Esophagus squamous epithelium (tissue), 5 donors: ENCODE results near the gene NPM1. TPM values are rescaled to one million over a fixed set of nuclear protein-coding genes. Genes with fewer than 3 reads are reported as not detected.

Source experiments
- DNase-seq: peaks from one replicate; lab custom pipeline; 2025; lab: John Stamatoyannopoulos, UW
- H3K27ac ChIP-seq, 4 donors: fragments of 200-600 bp; sonication (generic); one replicate each; pipeline ENCODE4 v1.5.1; 2016 to 2019; ENCODE audit warnings: mild to moderate bottlenecking in 1 of 4
- H3K27me3 ChIP-seq, 4 donors: fragments of 200-600 bp; sonication (generic); 1 replicate in 3 of 4; 2 replicates in 1 of 4; pipeline versions ENCODE4 v1.5.1 to v1.6.0; 2017 to 2021; ENCODE audit warnings: antibody characterized with exemption in 1 of 4
- H3K36me3 ChIP-seq, 3 donors: fragments of 200-600 bp; sonication (generic); one replicate each; pipeline ENCODE4 v1.5.1; 2016 to 2019
- H3K4me1 ChIP-seq, 3 donors: fragments of 200-600 bp; sonication (generic); one replicate each; pipeline ENCODE4 v1.5.1; 2017 to 2019
- H3K4me3 ChIP-seq, 4 donors: fragments of 200-600 bp; sonication (generic); 1 replicate in 3 of 4; 2 replicates in 1 of 4; pipeline ENCODE4 v1.5.1; 2016 to 2019; ENCODE audit warnings: mild to moderate bottlenecking in 2 of 4, moderate library complexity in 1 of 4
- H3K9me3 ChIP-seq, 3 donors: fragments of 200-600 bp; sonication (generic); one replicate each; pipeline ENCODE4 v1.5.1; 2016 to 2019
- CTCF ChIP-seq, 6 experiments: fragments of 450-650 bp in 4 of 6; fragments of 200-600 bp in 2 of 6; sonication (generic) in 2 of 6; IDR thresholded peaks; one replicate each; pipeline ENCODE4 v1.5.1; 2016 to 2019; ENCODE audit warnings: antibody characterized with exemption in 6 of 6, mild to moderate bottlenecking in 4 of 6, moderate library complexity in 4 of 6
- POLR2A ChIP-seq, 4 donors: fragments of 450-650 bp; IDR thresholded peaks; one replicate each; pipeline ENCODE4 v1.6.1; 2017; ENCODE audit warnings: antibody characterized with exemption in 4 of 4, mild to moderate bottlenecking in 4 of 4, moderate library complexity in 3 of 4
- WGBS, 2 donors: methylation state at CpG; one replicate each; pipeline ENCODE4 v1.1.5; 2018; 5-methylcytosine and 5-hydroxymethylcytosine counted together
- intact Hi-C: fragments of 100-400 bp; cut with DNase I; formaldehyde crosslinking; loops from one replicate; pipeline ENCODE4 v1.15.0; 2022
- total RNA-seq, 4 donors: library from RNA; depleted of rRNA; stranded (reverse); fragments of >200 nt; gene quantifications; one replicate each; pipeline ENCODE4 v1.1.0, GENCODE V29; 2016
- donor health status: DM: yes; HTN: yes; CAD: no.

Gene NPM1
- total RNA-seq, 4 donors from 2014 or later = 394 to 1,052 (median 904) TPM

- intact Hi-C loops = no loop called here
- no peak for DNase-seq
- Histone ChIP-seq H3K9me3 (no peaks in the 10 kb centered on the region), H3K27ac (no peak overlapping the region), H3K4me3 (no peak overlapping the region), H3K4me1 (no peaks in the 10 kb centered on the region), H3K27me3 (peaks cover 0 to 26% (median 0%) of the 10 kb centered on the region in 4 donors), H3K36me3 (no peaks in the 10 kb centered on the region)
- 60 to 69% methylated on average over 3 of the region's 3 CpGs for WGBS, 2 donors
- TF ChIP-seq CTCF (IDR thresholded peaks at IDR 0.05) (no peak), POLR2A (IDR thresholded peaks at IDR 0.05) (no peak)
Measured at GRCh38 chr5:171363846-171364245, 23.8 kb upstream of the NPM1 start.

GRCh38 chr5:171365351-171365750, 22.3 kb upstream of the NPM1 start:
- Histone ChIP-seq H3K4me3 (no peak overlapping the region), H3K9me3 (no peaks in the 10 kb centered on the region), H3K27ac (no peak overlapping the region), H3K4me1 (no peaks in the 10 kb centered on the region), H3K27me3 (peaks cover 0 to 26% (median 0%) of the 10 kb centered on the region in 4 donors), H3K36me3 (no peaks in the 10 kb centered on the region)
- DNase-seq = no peak
- 44 to 63% methylated on average over 4 to 7 of the region's 7 CpGs for WGBS, 2 donors
- intact Hi-C loops = no loop called here
- TF ChIP-seq CTCF (IDR thresholded peaks at IDR 0.05) (no peak), POLR2A (IDR thresholded peaks at IDR 0.05) (no peak)

- Histone ChIP-seq H3K27ac (no peak overlapping the region), H3K9me3 (no peaks in the 10 kb centered on the region), H3K36me3 (no peaks in the 10 kb centered on the region), H3K4me1 (no peaks in the 10 kb centered on the region), H3K27me3 (peaks cover 0 to 30% (median 0%) of the 10 kb centered on the region in 4 donors), H3K4me3 (no peak overlapping the region)
- no peak for DNase-seq
- intact Hi-C loops = no loop called here
- no peak for TF ChIP-seq POLR2A (IDR thresholded peaks at IDR 0.05)
- TF ChIP-seq CTCF (IDR thresholded peaks at IDR 0.05) = no peak
- 51 to 69% methylated on average over 3 to 4 of the region's 5 CpGs for WGBS, 2 donors
Measured at GRCh38 chr5:171366645-171367044, 21.0 kb upstream of the NPM1 start.

- Histone ChIP-seq H3K27ac (no peak overlapping the region), H3K4me3 (no peak overlapping the region), H3K36me3 (no peaks in the 10 kb centered on the region), H3K4me1 (no peaks in the 10 kb centered on the region), H3K9me3 (no peaks in the 10 kb centered on the region), H3K27me3 (peaks cover 0 to 30% (median 0%) of the 10 kb centered on the region in 4 donors)
- TF ChIP-seq POLR2A (IDR thresholded peaks at IDR 0.05) (no peak), CTCF (IDR thresholded peaks at IDR 0.05) (no peak)
- intact Hi-C loops = no loop called here
- WGBS, 2 donors = 69 to 74% methylated on average over 8 to 11 of the region's 16 CpGs
- DNase-seq = no peak
Measured at GRCh38 chr5:171367424-171368370, 20.0 kb upstream of the NPM1 start.

GRCh38 chr5:171369056-171369455, 18.6 kb upstream of the NPM1 start:
- no peaks in the 10 kb centered on the region for H3K4me1 ChIP-seq
- intact Hi-C loops = no loop called here
- no peaks in the 10 kb centered on the region for H3K36me3 ChIP-seq
- no peaks in the 10 kb centered on the region for H3K9me3 ChIP-seq
- no peak overlapping the region for H3K27ac ChIP-seq
- H3K4me3 ChIP-seq = no peak overlapping the region
- WGBS, 2 donors = 81 to 84% methylated on average over 6 of the region's 6 CpGs
- no peak for DNase-seq
- peaks cover 0 to 30% (median 0%) of the 10 kb centered on the region in 4 donors for H3K27me3 ChIP-seq
- no peak for TF ChIP-seq CTCF (IDR thresholded peaks at IDR 0.05)
- TF ChIP-seq POLR2A (IDR thresholded peaks at IDR 0.05) = no peak
